IMR-90 (cell line): Measurements from ENCODE around the gene PRUNE2. TPM values are rescaled to one million over a fixed set of nuclear protein-coding genes. Genes with fewer than 3 reads are reported as not detected.

Experiments used
- ATAC-seq: fragments of 200-7000 bp; cut with Tn5 transposase; 2 replicates; pipeline ENCODE4 v1.9.1; 2020; ENCODE audit warnings: low read depth, mild to moderate bottlenecking, moderate library complexity
- BruUV-seq: library from RNA; stranded (reverse); fragments of 400-500 nt; replicated peaks from 2 replicates; lab custom pipeline; 2021; lab: Mats Ljungman, UMichigan
- CTCF ChIA-PET: fragments of 300-600 bp; formaldehyde crosslinking; extraction: SDS; loops from one replicate; lab custom pipeline; 2021; ENCODE audit warnings: antibody characterized with exemption; lab: Yijun Ruan, JAX
- POLR2A ChIA-PET: fragments of 300-600 bp; sonication (Branson Sonifier 250); formaldehyde crosslinking; loops from one replicate; lab custom pipeline; 2022; ENCODE audit warnings: antibody characterized with exemption; ENCODE audit not compliant: unreplicated experiment; lab: Charles Lee
- DNase-seq: peaks from one replicate; pipeline ENCODE4 v3.0.0; 2013
- H2AFZ ChIP-seq: replicated peaks from 2 replicates; pipeline ENCODE3; 2013; ENCODE audit warnings: low read length, mild to moderate bottlenecking; ENCODE audit not compliant: poor library complexity
- H2AK5ac ChIP-seq: 2 replicates; pipeline ENCODE4 v1.6.1; 2013; ENCODE audit warnings: low read depth, low read length, inconsistent platforms
- H2AK9ac ChIP-seq: replicated peaks from 2 replicates; pipeline ENCODE3; 2013; ENCODE audit warnings: mild to moderate bottlenecking, low read depth, low read length, moderate library complexity; ENCODE audit not compliant: poor library complexity
- H2BK120ac ChIP-seq: 2 replicates; pipeline ENCODE4 v1.6.1; 2013; ENCODE audit warnings: low read depth, low read length, inconsistent platforms
- H2BK15ac ChIP-seq: 3 replicates; pipeline ENCODE4 v1.6.1; 2013; ENCODE audit warnings: low read depth, low read length, inconsistent platforms
- H2BK20ac ChIP-seq: 2 replicates; pipeline ENCODE4 v1.6.1; 2013; ENCODE audit warnings: low read depth, mild to moderate bottlenecking, inconsistent platforms, low read length, moderate library complexity
- H2BK5ac ChIP-seq: 2 replicates; pipeline ENCODE4 v1.6.1; 2013; ENCODE audit warnings: mild to moderate bottlenecking, low read depth, low read length, inconsistent platforms; ENCODE audit not compliant: poor library complexity, severe bottlenecking
- H3K14ac ChIP-seq: replicated peaks from 2 replicates; pipeline ENCODE4 v1.6.1; 2013; ENCODE audit warnings: low read depth, low read length, inconsistent platforms
- H3K18ac ChIP-seq: 2 replicates; pipeline ENCODE4 v1.6.1; 2013; ENCODE audit warnings: low read depth, low read length, control low read depth
- H3K23ac ChIP-seq: 2 replicates; pipeline ENCODE4 v1.6.1; 2013; ENCODE audit warnings: low read depth, low read length, inconsistent platforms
- H3K27ac ChIP-seq: 2 replicates; pipeline ENCODE4 v1.5.1; 2013; ENCODE audit warnings: mild to moderate bottlenecking, control low read depth, low read length; ENCODE audit not compliant: insufficient read depth
- H3K27me3 ChIP-seq: 2 replicates; pipeline ENCODE4 v1.6.1; 2013; ENCODE audit warnings: low read length; ENCODE audit not compliant: control insufficient read depth, insufficient read depth
- H3K36me3 ChIP-seq: 2 replicates; pipeline ENCODE4 v1.6.1; 2013; ENCODE audit warnings: low read length, mixed read lengths; ENCODE audit not compliant: control insufficient read depth, insufficient read depth
- H3K4ac ChIP-seq: 2 replicates; pipeline ENCODE4 v1.6.1; 2013; ENCODE audit warnings: low read depth, low read length, inconsistent platforms
- H3K4me1 ChIP-seq: 2 replicates; pipeline ENCODE4 v1.6.1; 2013; ENCODE audit warnings: low read length, mixed read lengths; ENCODE audit not compliant: control insufficient read depth, insufficient read depth
- H3K4me2 ChIP-seq: 2 replicates; pipeline ENCODE4 v1.6.1; 2013; ENCODE audit warnings: low read depth, mild to moderate bottlenecking, control low read depth, low read length, moderate library complexity
- H3K4me3 ChIP-seq: 2 replicates; pipeline ENCODE4 v1.5.1; 2013; ENCODE audit warnings: low read depth, mild to moderate bottlenecking, control low read depth, low read length, moderate library complexity; ENCODE audit not compliant: insufficient read depth
- H3K56ac ChIP-seq: 2 replicates; pipeline ENCODE4 v1.6.1; 2013; ENCODE audit warnings: low read length, inconsistent platforms; ENCODE audit not compliant: insufficient read depth; ENCODE audit errors: extremely low read depth
- H3K79me1 ChIP-seq, 2 experiments: 2 replicates each; pipeline ENCODE4 v1.6.1; 2013; ENCODE audit warnings: low read length in 2 of 2, inconsistent platforms in 1 of 2, low read depth in 1 of 2
- H3K9ac ChIP-seq: 2 replicates; pipeline ENCODE4 v1.6.1; 2013; ENCODE audit warnings: low read depth, low read length, control low read depth
- H3K9me1 ChIP-seq: 2 replicates; pipeline ENCODE4 v1.6.1; 2013; ENCODE audit warnings: low read length, inconsistent platforms; ENCODE audit not compliant: insufficient read depth
- H3K9me3 ChIP-seq: 2 replicates; pipeline ENCODE4 v1.6.1; 2013; ENCODE audit warnings: low read length; ENCODE audit not compliant: control insufficient read depth, insufficient read depth
- H4K20me1 ChIP-seq: 2 replicates; pipeline ENCODE4 v1.6.1; 2013; ENCODE audit warnings: low read length, inconsistent platforms; ENCODE audit not compliant: insufficient read depth
- H4K5ac ChIP-seq: 2 replicates; pipeline ENCODE4 v1.6.1; 2013; ENCODE audit warnings: mild to moderate bottlenecking, low read depth, low read length, control low read depth
- H4K8ac ChIP-seq, 2 experiments: 2 replicates each; pipeline ENCODE4 v1.6.1; 2013; ENCODE audit warnings: low read depth in 2 of 2, low read length in 2 of 2, control low read depth in 1 of 2, inconsistent platforms in 1 of 2
- H4K91ac ChIP-seq: 2 replicates; pipeline ENCODE4 v1.6.1; 2013; ENCODE audit warnings: low read depth, low read length, inconsistent platforms; ENCODE audit not compliant: insufficient read depth
- CEBPB ChIP-seq: IDR thresholded peaks from 2 replicates; pipeline ENCODE4 v1.6.1; 2012; ENCODE audit warnings: low read depth, low read length, improper control_type of control experiment
- RCOR1 ChIP-seq: IDR thresholded peaks from 2 replicates; pipeline ENCODE4 v1.6.1; 2012; ENCODE audit warnings: mild to moderate bottlenecking, low read length, improper control_type of control experiment; ENCODE audit not compliant: insufficient replicate concordance
- WGBS, 2 experiments: methylation state at CpG; one replicate each; pipeline versions ENCODE4 v1.1.5 to v1.1.7; 2013; ENCODE audit warnings: missing lambda C conversion rate in 2 of 2; ENCODE audit not compliant: insufficient read length in 1 of 2; ENCODE audit errors: extremely low coverage in 2 of 2; 5-methylcytosine and 5-hydroxymethylcytosine counted together
- dilution Hi-C: fragments of 300-500 bp; cut with HindIII; formaldehyde crosslinking; loops from one replicate; pipeline ENCODE4 v1.14.3; 2018; ENCODE audit warnings: low sequenced_read_pairs; ENCODE audit not compliant: unreplicated experiment
- in situ Hi-C: fragments of 300-500 bp; cut with MboI; formaldehyde crosslinking; loops from 3 replicates; pipeline ENCODE4 v1.14.3; 2019; ENCODE audit warnings: low sequenced_read_pairs, inconsistent platforms, mixed read lengths
- intact Hi-C: fragments of 100-400 bp; cut with micrococcal nuclease; formaldehyde crosslinking; loops from 2 replicates; pipeline ENCODE4 v1.10.0; 2022
- polyA plus RNA-seq, 3 experiments: library from polyadenylated mRNA; depleted of rRNA; stranded (reverse); fragments of >200 nt; gene quantifications; 2 replicates each; pipeline ENCODE4 v1.2.3, GENCODE V29; 2012; ENCODE audit warnings: low replicate concordance in 1 of 3
- total RNA-seq: library from RNA; depleted of rRNA; stranded (reverse); fragments of >200 nt; gene quantifications from 2 replicates; pipeline ENCODE4 v1.2.3, GENCODE V29; 2012

PRUNE2 gene
- total and polyA plus RNA-seq, 2 of the 4 experiments (the other 2 are of a cell fraction) = 0.70 to 1.6 TPM

DNA sequence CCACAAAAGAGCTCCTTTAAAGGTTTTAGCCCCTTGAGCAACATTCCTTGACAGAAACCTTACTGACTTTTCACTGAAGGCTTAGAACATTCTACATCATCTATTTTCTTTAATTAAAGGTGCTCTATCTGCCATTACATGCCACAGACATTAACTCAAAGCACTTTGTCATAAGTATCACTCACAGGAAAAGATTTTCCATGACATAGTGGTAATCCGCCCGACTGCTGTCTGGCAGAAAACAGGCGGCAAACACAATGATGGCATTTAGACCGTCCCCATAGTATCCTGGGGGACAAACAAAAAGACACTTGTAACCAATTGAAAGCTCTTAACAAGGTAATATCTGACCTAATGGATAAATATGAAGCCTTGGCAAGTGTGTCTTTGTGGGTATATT lies 267.9 kb downstream of the PRUNE2 start:
- in situ Hi-C loops = no loop called here
- ChIA-PET POLR2A (no interaction called here), CTCF (no interaction called here)
- WGBS, 2 experiments = no CpG with 5 or more reads among the region's 4 CpGs
- no peaks in the 10 kb centered on the region for H3K27me3 ChIP-seq
- no peak overlapping the region for H4K8ac ChIP-seq
- H2AFZ ChIP-seq = no peak overlapping the region
- intact Hi-C loops = no loop called here
- dilution Hi-C loops = no loop called here
- H4K91ac ChIP-seq = no peak overlapping the region
- no peaks in the 10 kb centered on the region for H3K79me1 ChIP-seq
- no peak overlapping the region for H3K14ac ChIP-seq
- H2BK120ac ChIP-seq = no peak overlapping the region
- no peak for ATAC-seq
- H3K56ac ChIP-seq = no peak overlapping the region
- H3K9me1 ChIP-seq = no peaks in the 10 kb centered on the region
- no peak overlapping the region for H3K4me2 ChIP-seq
- peaks cover 7% of the 10 kb centered on the region; the same call in 1 of the 2 replicates for H3K4me1 ChIP-seq
- no peak for DNase-seq
- H3K9ac ChIP-seq = no peak overlapping the region
- no peak overlapping the region for H3K23ac ChIP-seq
- no peaks in the 10 kb centered on the region for H3K9me3 ChIP-seq
- no peak overlapping the region for H3K4me3 ChIP-seq
- TF ChIP-seq CEBPB = no peak
- TF ChIP-seq RCOR1 = no peak
- no peaks in the 10 kb centered on the region for H3K36me3 ChIP-seq
- no peak overlapping the region for H2BK15ac ChIP-seq
- H4K5ac ChIP-seq = no peak overlapping the region
- H3K27ac ChIP-seq = no peak overlapping the region
- H2BK5ac ChIP-seq = no peak overlapping the region
- no peak overlapping the region for H3K18ac ChIP-seq
- no peak overlapping the region for H2BK20ac ChIP-seq
- H4K20me1 ChIP-seq = no peaks in the 10 kb centered on the region
- H2AK5ac ChIP-seq = no peak overlapping the region
- no peak overlapping the region for H2AK9ac ChIP-seq
- no TSS peak for BruUV-seq
- H3K4ac ChIP-seq = no peak overlapping the region
